Stimulated activated CD4-positive, alpha-beta T cell treated with anti-CD3 and anti-CD28 coated beads, Interleukin-2, amount 100 ng/mL, for 24 hours (primary cell): ENCODE data around the gene SNX6.
"Not testable (repeated sequence)": the region's sequence is repeated elsewhere in the genome, so short reads cannot be mapped to it uniquely, and the experiment has no call there.

Experiments used
- DNase-seq, 2 donors: peaks; one replicate each; pipeline ENCODE4 v3.0.0-alpha.2; 2020

SNX6 gene

GRCh38 chr14:34520304-34520970 is 109.5 kb downstream of the SNX6 start:
- DNase-seq = not testable (repeated sequence)
